HEK293 (cell line): Measurements from ENCODE around the gene RBM14.
A peak's percentile ranks its signal among the peaks of the same experiment; 100 is the strongest.

Experiments
- CTCF ChIA-PET: fragments of 350-600 bp; formaldehyde crosslinking; extraction: SDS; loops from one replicate; lab custom pipeline; 2021; ENCODE audit warnings: antibody characterized with exemption; lab: Yijun Ruan, JAX
- POLR2A ChIA-PET: fragments of 300-600 bp; formaldehyde crosslinking; extraction: SDS; loops from one replicate; lab custom pipeline; 2020; ENCODE audit warnings: antibody characterized with exemption, inconsistent platforms; lab: Yijun Ruan, JAX
- H3K27ac ChIP-seq: fragments of 200-500 bp; sonication (Bioruptor generic); 2 replicates; pipeline ENCODE4 v1.5.1; 2014; ENCODE audit warnings: low read depth, low read length, control low read depth, inconsistent platforms; ENCODE audit errors: extremely low read depth
- H3K36me3 ChIP-seq, 2 experiments: fragments of 200-500 bp in 1 of 2; sonication (Bioruptor generic) in 1 of 2; 1 replicate in 1 of 2; 2 replicates in 1 of 2; pipeline ENCODE4 v1.5.1; 2014 to 2017; ENCODE audit warnings: inconsistent platforms in 2 of 2, low read length in 2 of 2; ENCODE audit not compliant: control insufficient read depth in 2 of 2, insufficient read depth in 1 of 2
- H3K4me1 ChIP-seq: fragments of 200-500 bp; sonication (Bioruptor generic); 2 replicates; pipeline ENCODE4 v1.5.1; 2014; ENCODE audit warnings: mild to moderate bottlenecking, low read length, inconsistent platforms; ENCODE audit not compliant: control insufficient read depth, insufficient read depth
- H3K4me3 ChIP-seq: 2 replicates; pipeline ENCODE4 v1.5.1; 2011; ENCODE audit warnings: low read depth, mild to moderate bottlenecking, control low read depth, low read length, moderate library complexity
- H3K9me3 ChIP-seq: fragments of 200-500 bp; sonication (Bioruptor generic); 2 replicates; pipeline ENCODE4 v1.5.1; 2014; ENCODE audit warnings: low read depth, low read length, inconsistent platforms; ENCODE audit not compliant: control insufficient read depth, insufficient read depth
- KLF1 ChIP-seq: fragments of 450-650 bp; formaldehyde crosslinking; IDR thresholded peaks from 2 replicates; pipeline ENCODE4 v1.5.1; 2016; ENCODE audit warnings: missing biosample characterization, missing genetic modification characterization
- KLF16 ChIP-seq: fragments of 450-650 bp; formaldehyde crosslinking; IDR thresholded peaks from 2 replicates; pipeline ENCODE4 v1.5.1; 2017; ENCODE audit warnings: missing biosample characterization, missing genetic modification characterization
- KLF7 ChIP-seq: fragments of 450-650 bp; formaldehyde crosslinking; IDR thresholded peaks from 2 replicates; pipeline ENCODE4 v1.5.1; 2016; ENCODE audit warnings: missing biosample characterization, missing genetic modification characterization, borderline replicate concordance
- OVOL3 ChIP-seq: fragments of 450-650 bp; formaldehyde crosslinking; IDR thresholded peaks from 2 replicates; pipeline ENCODE4 v1.5.1; 2016; ENCODE audit warnings: missing biosample characterization, missing genetic modification characterization
- PRDM1 ChIP-seq: fragments of 450-650 bp; formaldehyde crosslinking; IDR thresholded peaks from 2 replicates; pipeline ENCODE4; 2016; ENCODE audit warnings: missing biosample characterization, missing genetic modification characterization
- TSHZ1 ChIP-seq: fragments of 450-650 bp; formaldehyde crosslinking; IDR thresholded peaks from 2 replicates; pipeline ENCODE4 v1.5.1; 2016; ENCODE audit warnings: missing biosample characterization, missing genetic modification characterization, borderline replicate concordance
- ZBTB10 ChIP-seq: fragments of 450-650 bp; formaldehyde crosslinking; IDR thresholded peaks from 2 replicates; pipeline ENCODE4 v1.5.1; 2016; ENCODE audit warnings: missing biosample characterization, missing genetic modification characterization
- ZBTB21 ChIP-seq: fragments of 450-650 bp; formaldehyde crosslinking; IDR thresholded peaks from 2 replicates; pipeline ENCODE4 v1.5.1; 2017; ENCODE audit warnings: missing biosample characterization, missing genetic modification characterization
- ZBTB8A ChIP-seq: fragments of 450-650 bp; formaldehyde crosslinking; IDR thresholded peaks from 2 replicates; pipeline ENCODE4 v1.5.1; 2016; ENCODE audit warnings: missing biosample characterization, missing genetic modification characterization
- ZNF112 ChIP-seq: fragments of 450-650 bp; formaldehyde crosslinking; IDR thresholded peaks from 2 replicates; pipeline ENCODE4 v1.5.0; 2017; ENCODE audit warnings: missing biosample characterization, missing genetic modification characterization
- ZNF18 ChIP-seq: fragments of 450-650 bp; formaldehyde crosslinking; IDR thresholded peaks from 2 replicates; pipeline ENCODE4 v1.5.1; 2016; ENCODE audit warnings: missing biosample characterization, missing genetic modification characterization
- ZNF184 ChIP-seq: fragments of 450-650 bp; IDR thresholded peaks from 2 replicates; pipeline ENCODE4 v1.5.1; 2018; ENCODE audit warnings: missing biosample characterization, mild to moderate bottlenecking, missing genetic modification characterization
- ZNF324 ChIP-seq: fragments of 450-650 bp; formaldehyde crosslinking; IDR thresholded peaks from 2 replicates; pipeline ENCODE4 v1.5.1; 2016; ENCODE audit warnings: missing biosample characterization, missing genetic modification characterization
- ZNF473 ChIP-seq: fragments of 450-650 bp; formaldehyde crosslinking; IDR thresholded peaks from 2 replicates; pipeline ENCODE4 v1.5.1; 2017; ENCODE audit warnings: missing biosample characterization, missing genetic modification characterization
- ZNF529 ChIP-seq: fragments of 450-650 bp; formaldehyde crosslinking; IDR thresholded peaks from 2 replicates; pipeline ENCODE4 v1.5.1; 2017; ENCODE audit warnings: missing genetic modification characterization, missing biosample characterization; ENCODE audit not compliant: insufficient replicate concordance
- ZNF530 ChIP-seq: fragments of 450-650 bp; formaldehyde crosslinking; IDR thresholded peaks from 2 replicates; pipeline ENCODE4 v1.5.1; 2016; ENCODE audit warnings: low read depth, missing biosample characterization, missing genetic modification characterization
- ZNF596 ChIP-seq: fragments of 450-650 bp; IDR thresholded peaks from 2 replicates; pipeline ENCODE4 v1.5.0; 2018; ENCODE audit warnings: missing biosample characterization, mild to moderate bottlenecking, missing genetic modification characterization, moderate library complexity
- ZNF623 ChIP-seq: fragments of 450-650 bp; formaldehyde crosslinking; IDR thresholded peaks from 2 replicates; pipeline ENCODE4 v1.5.1; 2016; ENCODE audit warnings: missing biosample characterization, missing genetic modification characterization
- ZSCAN18 ChIP-seq: fragments of 450-650 bp; formaldehyde crosslinking; IDR thresholded peaks from 2 replicates; pipeline ENCODE4 v1.5.1; 2016; ENCODE audit warnings: missing biosample characterization, missing genetic modification characterization
- ZSCAN23 ChIP-seq: fragments of 450-650 bp; formaldehyde crosslinking; IDR thresholded peaks from 2 replicates; pipeline ENCODE4 v1.5.1; 2016; ENCODE audit warnings: missing biosample characterization, missing genetic modification characterization
- ZSCAN5A ChIP-seq: fragments of 450-650 bp; formaldehyde crosslinking; IDR thresholded peaks from 2 replicates; pipeline ENCODE4 v1.5.1; 2016; ENCODE audit warnings: missing biosample characterization, missing genetic modification characterization

RBM14 gene

GRCh38 chr11:66651016-66651415, 34.6 kb downstream of the RBM14 start (continued):
- 0 out of 2 replicates have a peak, but pooled peaks have one; percentile 12 for TF ChIP-seq PRDM1

GRCh38 chr11:66652651-66653050, 36.2 kb downstream of the RBM14 start:
- Histone ChIP-seq H3K9me3 (no peaks in the 10 kb centered on the region), H3K27ac (no peak overlapping the region), H3K4me1 (no peaks in the 10 kb centered on the region)
- POLR2A ChIA-PET: interaction anchor here (0.9 to 1.6 kb wide), 3 partner anchors 8 to 24 kb away, joined by 3 to 8 read pairs (median 4); partner anchors contain the start of gene RBM4
- CTCF ChIA-PET: interaction anchor here (1.2 kb wide), 1 partner anchor 73 kb away, joined by 6 read pairs; no protein-coding TSS in a partner anchor
- no peak for TF ChIP-seq ZNF324 (tag by site-specific recombination)
- TF ChIP-seq KLF1 (tag by site-specific recombination): no peak
- TF ChIP-seq ZNF112 (tag by site-specific recombination): no peak
- TF ChIP-seq ZNF18 (tag by site-specific recombination): no peak
- TF ChIP-seq ZNF473 (tag by site-specific recombination): no peak
- no peak for TF ChIP-seq ZNF530 (tag by site-specific recombination)
- no peak for TF ChIP-seq ZNF529 (tag by site-specific recombination)
- no peak for TF ChIP-seq ZBTB8A (tag by site-specific recombination)
- TF ChIP-seq ZNF596 (tag by site-specific recombination): no peak
- TF ChIP-seq TSHZ1 (tag by site-specific recombination): no peak
- TF ChIP-seq ZSCAN18 (tag by site-specific recombination): no peak
- no peak for TF ChIP-seq KLF7 (tag by site-specific recombination)
- TF ChIP-seq KLF16 (tag by site-specific recombination): no peak
- TF ChIP-seq ZBTB21: no peak
- TF ChIP-seq OVOL3 (tag by site-specific recombination): no peak
- TF ChIP-seq ZNF184 (tag by site-specific recombination): no peak
- no peak for TF ChIP-seq ZSCAN5A (tag by site-specific recombination)
- no peak for TF ChIP-seq ZSCAN23 (tag by site-specific recombination)
- no peak for TF ChIP-seq ZBTB10 (tag by site-specific recombination)
- TF ChIP-seq ZNF623: no peak
- TF ChIP-seq, all 188 proteins: peak for 0
- Histone ChIP-seq H3K36me3 (peaks cover 24 to 45% of the 10 kb centered on the region in 2 experiments; a peak in 2 of 3 replicates), H3K4me3 (no peak overlapping the region)
